OCI-LY1 (cell line): ENCODE data around the gene SMIM10L1.

ENCODE experiments used
- H2AFZ ChIP-seq: fragments of 200-600 bp; sonication (generic), shearing (Covaris generic); 2 replicates; pipeline ENCODE4 v1.6.0; 2014; ENCODE audit warnings: antibody characterized with exemption, mild to moderate bottlenecking, low read length
- H3F3A ChIP-seq: fragments of 200-600 bp; sonication (generic), shearing (Covaris generic); 2 replicates; pipeline ENCODE4 v1.6.0; 2014; ENCODE audit warnings: mild to moderate bottlenecking, antibody characterized with exemption, low read length, moderate library complexity; ENCODE audit not compliant: insufficient read depth
- H3K27ac ChIP-seq: fragments of 200-600 bp; sonication (generic); 2 replicates; pipeline ENCODE4 v1.5.1; 2014; ENCODE audit warnings: low read length, mixed run types, mild to moderate bottlenecking, low read depth; ENCODE audit not compliant: poor library complexity, severe bottlenecking
- H3K27me3 ChIP-seq: fragments of 200-600 bp; sonication (generic); 2 replicates; pipeline ENCODE4 v1.6.0; 2014; ENCODE audit warnings: antibody characterized with exemption, mild to moderate bottlenecking, low read length, moderate library complexity; ENCODE audit not compliant: insufficient read depth
- H3K36me3 ChIP-seq: fragments of 200-600 bp; sonication (generic); 2 replicates; pipeline ENCODE4 v1.6.1; 2014; ENCODE audit warnings: mild to moderate bottlenecking, antibody characterized with exemption, low read length, moderate library complexity, mixed read lengths; ENCODE audit not compliant: insufficient read depth
- H3K4me1 ChIP-seq: fragments of 200-600 bp; sonication (generic); 2 replicates; pipeline ENCODE4 v1.5.1; 2014; ENCODE audit warnings: mild to moderate bottlenecking, low read length, moderate library complexity; ENCODE audit not compliant: insufficient read depth, severe bottlenecking
- H3K4me2 ChIP-seq: fragments of 200-600 bp; sonication (generic), shearing (Covaris generic); 2 replicates; pipeline ENCODE4 v1.6.1; 2014; ENCODE audit warnings: low read length
- H3K4me3 ChIP-seq: fragments of 200-600 bp; sonication (generic); 2 replicates; pipeline ENCODE4 v1.5.1; 2014; ENCODE audit warnings: low read length, low read depth, mild to moderate bottlenecking, mixed read lengths; ENCODE audit not compliant: poor library complexity, severe bottlenecking
- H3K79me2 ChIP-seq: fragments of 200-600 bp; shearing (Covaris generic); 2 replicates; pipeline ENCODE4 v1.6.1; 2016; ENCODE audit warnings: mixed run types, low read length, mixed read lengths; ENCODE audit not compliant: insufficient read depth
- H3K9ac ChIP-seq: fragments of 200-600 bp; sonication (generic), shearing (Covaris generic); 2 replicates; pipeline ENCODE4 v1.6.1; 2014; ENCODE audit warnings: mild to moderate bottlenecking, low read length, mixed read lengths
- H3K9me2 ChIP-seq: fragments of 200-600 bp; sonication (generic), shearing (Covaris generic); 2 replicates; pipeline ENCODE4 v1.6.1; 2014; ENCODE audit warnings: low read depth, mild to moderate bottlenecking, low read length, mixed read lengths
- H3K9me3 ChIP-seq: fragments of 200-600 bp; shearing (Covaris generic); 2 replicates; pipeline ENCODE4 v1.6.1; 2014; ENCODE audit warnings: low read length, mixed read lengths
- H4K20me1 ChIP-seq: fragments of 200-600 bp; sonication (generic), shearing (Covaris generic); 2 replicates; pipeline ENCODE4 v1.6.0; 2016; ENCODE audit warnings: mild to moderate bottlenecking, low read length; ENCODE audit not compliant: insufficient read depth
- CTCF ChIP-seq: fragments of 200-600 bp; sonication (generic), shearing (Covaris generic); IDR thresholded peaks from 2 replicates; pipeline ENCODE4 v1.5.1; 2017; ENCODE audit warnings: mild to moderate bottlenecking, antibody characterized with exemption, low read length, moderate library complexity, mixed read lengths
- EZH2 ChIP-seq: fragments of 200-600 bp; sonication (generic), shearing (Covaris generic); IDR thresholded peaks from 2 replicates; pipeline ENCODE4 v1.8.0; 2017; ENCODE audit warnings: borderline replicate concordance, mixed run types, mild to moderate bottlenecking, antibody characterized with exemption, low read length, moderate library complexity, mixed read lengths

SMIM10L1 gene

GRCh38 chr12:11147420-11147819 is 23.6 kb upstream of the SMIM10L1 start:
- Histone ChIP-seq H3K27ac (no peak overlapping the region), H3K36me3 (peaks cover 7% of the 10 kb centered on the region), H3K27me3 (no peaks in the 10 kb centered on the region), H3K9ac (no peak overlapping the region), H3K4me1 (no peaks in the 10 kb centered on the region), H4K20me1 (no peaks in the 10 kb centered on the region), H3K4me3 (no peak overlapping the region), H3K79me2 (peaks cover 6% of the 10 kb centered on the region; the same call in 1 of the 2 replicates), H3F3A (no peaks in the 10 kb centered on the region), H3K9me2 (no peaks in the 10 kb centered on the region), H3K9me3 (0 out of 2 replicates have a peak, but pooled peaks cover 8% of the 10 kb centered on the region), H2AFZ (no peak overlapping the region), H3K4me2 (no peak overlapping the region)
- TF ChIP-seq CTCF (no peak), EZH2 (no peak)

GRCh38 chr12:11150832-11151231 is 20.2 kb upstream of the SMIM10L1 start:
- Histone ChIP-seq H3K79me2 (peaks cover 16% of the 10 kb centered on the region), H3K9me3 (peaks cover 12% of the 10 kb centered on the region), H3K9me2 (no peaks in the 10 kb centered on the region), H3K4me3 (no peak overlapping the region), H3K4me2 (no peak overlapping the region), H2AFZ (no peak overlapping the region), H4K20me1 (no peaks in the 10 kb centered on the region), H3K9ac (no peak overlapping the region), H3F3A (no peaks in the 10 kb centered on the region), H3K36me3 (peaks cover 10% of the 10 kb centered on the region), H3K27me3 (no peaks in the 10 kb centered on the region), H3K4me1 (no peaks in the 10 kb centered on the region), H3K27ac (no peak overlapping the region)
- no peak for TF ChIP-seq CTCF
- no peak for TF ChIP-seq EZH2

GRCh38 chr12:11152725-11153124 is 18.3 kb upstream of the SMIM10L1 start:
- no peak overlapping the region for H2AFZ ChIP-seq
- H3K79me2 ChIP-seq: peaks cover 24% of the 10 kb centered on the region
- no peak overlapping the region for H3K4me3 ChIP-seq
- peaks cover 14% of the 10 kb centered on the region for H3K36me3 ChIP-seq
- H3K9ac ChIP-seq: no peak overlapping the region
- no peak overlapping the region for H3K4me2 ChIP-seq
- H3K9me3 ChIP-seq: peaks cover 17% of the 10 kb centered on the region
- H3K9me2 ChIP-seq: no peaks in the 10 kb centered on the region
- no peaks in the 10 kb centered on the region for H3K4me1 ChIP-seq
- H3F3A ChIP-seq: no peaks in the 10 kb centered on the region
- no peaks in the 10 kb centered on the region for H4K20me1 ChIP-seq
- no peaks in the 10 kb centered on the region for H3K27me3 ChIP-seq
- TF ChIP-seq CTCF (no peak), EZH2 (no peak)
- no peak overlapping the region for H3K27ac ChIP-seq
